Measurements from ENCODE around the gene BACH2. TPM values are rescaled to one million over a fixed set of nuclear protein-coding genes. Genes with fewer than 3 reads are reported as not detected.
A peak's percentile ranks its signal among the peaks of the same experiment; 100 is the strongest.

The BACH2 gene
- polyA plus RNA-seq, 1 donor from 2014 or later, result 21.2 TPM

GRCh38 chr6:90028066-90028778 is 268.4 kb downstream of the BACH2 start:
- H3K4me1 Mint-ChIP-seq, result peaks cover 36 to 41% (median 39%) of the 10 kb centered on the region in 3 donors
- H3K9me3 Mint-ChIP-seq, result no peaks in the 10 kb centered on the region
- no peaks in the 10 kb centered on the region for H3K27me3 Mint-ChIP-seq
- H3K27ac Mint-ChIP-seq, result peak overlapping the region in 2 of 3 donors; percentile 24 to 55
- H3K4me3 Mint-ChIP-seq, result no peak overlapping the region
- peaks cover 12% of the 10 kb centered on the region for H3K36me3 Mint-ChIP-seq

DNA sequence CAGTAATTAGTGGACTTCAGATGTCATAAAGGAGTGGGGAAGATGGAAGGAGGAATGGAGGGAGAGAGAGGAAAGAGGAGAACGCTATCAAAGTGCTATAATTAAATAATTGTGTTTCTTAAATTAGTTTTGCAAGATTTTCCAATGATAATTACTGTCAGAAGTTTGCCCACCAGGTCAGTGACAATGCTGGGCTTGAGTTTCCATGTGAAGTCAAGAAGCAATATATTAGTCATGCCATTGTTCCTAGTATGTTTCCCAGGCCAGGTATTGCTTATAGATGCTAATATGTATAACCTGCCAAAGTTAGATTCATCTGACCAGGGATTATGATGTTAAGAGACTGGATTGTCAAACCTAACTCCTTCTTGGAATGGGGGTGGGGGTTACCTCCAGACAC is 270.4 kb downstream of the BACH2 start:
- Mint-ChIP-seq H3K4me1 (peaks cover 36 to 44% (median 39%) of the 10 kb centered on the region in 3 donors), H3K4me3 (peak overlapping the region in 1 of 4 donors; percentile 6), H3K27me3 (no peaks in the 10 kb centered on the region), H3K9me3 (no peaks in the 10 kb centered on the region), H3K36me3 (peaks cover 12% of the 10 kb centered on the region), H3K27ac (peak overlapping the region in 1 of 3 donors; percentile 28)

GRCh38 chr6:90025523-90026061 is 271.1 kb downstream of the BACH2 start:
- H3K36me3 Mint-ChIP-seq, result peaks cover 13% of the 10 kb centered on the region
- H3K9me3 Mint-ChIP-seq, result no peaks in the 10 kb centered on the region
- peaks cover 38 to 46% (median 39%) of the 10 kb centered on the region in 3 donors for H3K4me1 Mint-ChIP-seq
- H3K27ac Mint-ChIP-seq, result peak overlapping the region in 2 of 3 donors; percentile 19 to 33
- no peaks in the 10 kb centered on the region for H3K27me3 Mint-ChIP-seq
- peak overlapping the region in 1 of 4 donors; percentile 6 for H3K4me3 Mint-ChIP-seq

DNA sequence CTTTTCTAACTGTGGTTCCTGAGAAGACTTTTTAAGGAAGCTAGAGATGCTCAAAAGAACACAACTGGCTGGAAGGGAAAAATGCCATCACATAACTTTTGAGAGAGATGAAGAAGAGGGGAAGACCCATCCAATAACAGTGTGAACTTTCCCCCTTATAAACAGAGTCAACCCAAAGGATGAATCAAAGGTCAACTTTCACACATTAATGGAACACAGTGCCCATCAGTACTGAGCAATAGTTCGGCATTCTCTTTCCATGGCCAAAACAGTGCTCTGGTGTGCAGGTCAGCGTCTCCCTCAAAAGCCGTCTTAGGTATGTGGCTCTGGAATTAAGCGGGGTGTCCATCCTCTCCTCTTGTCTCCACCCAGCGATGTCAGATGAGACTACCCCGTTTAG is 272.0 kb downstream of the BACH2 start:
- Mint-ChIP-seq H3K27ac (peak overlapping the region in 1 of 3 donors; percentile 51), H3K9me3 (no peaks in the 10 kb centered on the region)

GRCh38 chr6:90021711-90022110 is 274.9 kb downstream of the BACH2 start:
- Mint-ChIP-seq H3K27me3 (no peaks in the 10 kb centered on the region), H3K36me3 (peaks cover 7% of the 10 kb centered on the region), H3K27ac (no peak overlapping the region), H3K4me1 (peaks cover 27 to 33% (median 30%) of the 10 kb centered on the region in 3 donors), H3K4me3 (no peak overlapping the region), H3K9me3 (no peaks in the 10 kb centered on the region)

More for the DNA sequence above, 272.0 kb downstream of the BACH2 start:
- Mint-ChIP-seq H3K27me3 (no peaks in the 10 kb centered on the region), H3K4me1 (peaks cover 40 to 45% (median 44%) of the 10 kb centered on the region in 3 donors), H3K36me3 (peaks cover 12% of the 10 kb centered on the region), H3K4me3 (no peak overlapping the region)

DNA sequence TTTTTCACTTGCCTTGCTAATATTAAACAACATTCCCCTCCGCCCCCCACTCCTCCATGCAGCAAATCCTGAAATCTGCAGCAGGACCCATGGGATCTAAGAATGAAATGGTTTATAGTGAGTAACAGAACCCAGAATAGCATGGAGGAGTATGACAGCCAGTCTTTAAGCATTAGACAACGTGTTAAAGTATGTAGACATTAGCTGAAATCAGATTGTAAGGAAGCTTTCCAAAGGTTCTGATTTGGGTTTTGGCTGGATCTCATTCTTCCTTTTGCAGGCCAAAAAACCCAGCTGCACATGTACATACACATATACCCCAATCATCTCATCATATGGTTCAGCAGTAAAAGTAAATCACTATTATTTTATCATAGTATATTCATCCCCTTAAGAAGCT is 275.9 kb downstream of the BACH2 start:
- peak overlapping the region in 1 of 3 donors; percentile 26 for H3K27ac Mint-ChIP-seq

GRCh38 chr6:90019216-90019615 is 277.4 kb downstream of the BACH2 start:
- Mint-ChIP-seq H3K9me3 (no peaks in the 10 kb centered on the region), H3K4me1 (peaks cover 14 to 19% (median 18%) of the 10 kb centered on the region in 3 donors), H3K36me3 (peaks cover 7% of the 10 kb centered on the region), H3K27me3 (no peaks in the 10 kb centered on the region), H3K27ac (peak overlapping the region in 1 of 3 donors; percentile 89), H3K4me3 (peak overlapping the region in 2 of 4 donors; percentile 47 to 49)

More for the DNA sequence above, 275.9 kb downstream of the BACH2 start:
- Mint-ChIP-seq H3K36me3 (peaks cover 9% of the 10 kb centered on the region), H3K4me3 (no peak overlapping the region), H3K4me1 (peaks cover 20 to 24% (median 23%) of the 10 kb centered on the region in 3 donors), H3K9me3 (no peaks in the 10 kb centered on the region), H3K27me3 (no peaks in the 10 kb centered on the region)

DNA sequence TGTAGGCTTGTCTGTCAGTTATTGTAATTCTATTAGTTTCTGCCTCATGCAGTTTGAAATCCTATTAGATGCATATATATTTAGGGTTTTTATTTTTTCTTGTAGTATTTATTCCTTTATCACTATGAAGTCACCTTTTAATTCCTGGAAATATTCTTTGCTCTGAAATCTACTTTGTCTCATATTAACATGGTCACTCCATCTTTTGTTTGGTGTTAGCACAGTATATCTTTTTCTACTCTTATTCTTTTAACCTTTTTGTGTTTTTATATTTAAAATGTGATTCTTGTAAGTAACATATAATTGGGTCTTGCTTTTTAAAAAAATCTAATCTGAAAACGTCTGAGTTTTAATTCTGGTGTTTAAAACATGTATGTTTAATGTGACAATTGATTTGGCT is 280.8 kb downstream of the BACH2 start:
- no peak overlapping the region for H3K4me3 Mint-ChIP-seq
- peaks cover 2% of the 10 kb centered on the region for H3K36me3 Mint-ChIP-seq
- H3K27ac Mint-ChIP-seq, result no peak overlapping the region
- H3K4me1 Mint-ChIP-seq, result peaks cover 10 to 21% (median 18%) of the 10 kb centered on the region in 3 donors
- no peaks in the 10 kb centered on the region for H3K9me3 Mint-ChIP-seq
- H3K27me3 Mint-ChIP-seq, result no peaks in the 10 kb centered on the region

DNA sequence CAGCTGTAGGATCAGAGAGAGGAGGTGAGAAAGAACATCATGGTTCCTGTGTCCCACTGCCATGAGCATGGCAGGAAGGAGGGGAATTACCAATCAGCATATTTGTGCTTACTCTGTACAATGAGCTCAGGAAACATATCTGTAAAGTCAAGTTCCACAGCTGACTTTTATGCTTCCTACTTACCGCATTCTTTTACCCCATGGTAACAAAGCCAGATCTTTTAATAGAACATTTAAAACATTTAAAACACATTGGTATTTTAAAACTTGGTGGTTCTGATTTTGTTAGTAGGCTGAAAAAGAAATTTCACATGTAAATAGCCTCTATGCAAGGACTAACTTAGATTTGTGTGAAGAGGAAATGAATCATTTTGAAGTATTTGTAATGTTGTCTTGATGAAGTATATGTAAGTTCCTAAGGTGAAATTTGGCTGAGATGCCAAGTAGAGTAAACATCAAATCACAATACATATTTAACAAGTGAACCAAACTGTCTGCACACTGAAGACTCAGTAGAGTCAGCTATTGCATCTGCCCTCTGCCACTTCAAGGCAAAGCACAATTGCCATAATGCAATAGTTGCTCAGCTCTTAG is 287.6 kb downstream of the BACH2 start:
- Mint-ChIP-seq H3K27me3 (no peaks in the 10 kb centered on the region), H3K4me1 (peaks cover 15 to 28% (median 18%) of the 10 kb centered on the region in 3 donors), H3K9me3 (no peaks in the 10 kb centered on the region), H3K4me3 (peak overlapping the region in 1 of 4 donors; percentile 10), H3K27ac (peak overlapping the region in 1 of 3 donors; percentile 80), H3K36me3 (peaks cover 9% of the 10 kb centered on the region)

DNA sequence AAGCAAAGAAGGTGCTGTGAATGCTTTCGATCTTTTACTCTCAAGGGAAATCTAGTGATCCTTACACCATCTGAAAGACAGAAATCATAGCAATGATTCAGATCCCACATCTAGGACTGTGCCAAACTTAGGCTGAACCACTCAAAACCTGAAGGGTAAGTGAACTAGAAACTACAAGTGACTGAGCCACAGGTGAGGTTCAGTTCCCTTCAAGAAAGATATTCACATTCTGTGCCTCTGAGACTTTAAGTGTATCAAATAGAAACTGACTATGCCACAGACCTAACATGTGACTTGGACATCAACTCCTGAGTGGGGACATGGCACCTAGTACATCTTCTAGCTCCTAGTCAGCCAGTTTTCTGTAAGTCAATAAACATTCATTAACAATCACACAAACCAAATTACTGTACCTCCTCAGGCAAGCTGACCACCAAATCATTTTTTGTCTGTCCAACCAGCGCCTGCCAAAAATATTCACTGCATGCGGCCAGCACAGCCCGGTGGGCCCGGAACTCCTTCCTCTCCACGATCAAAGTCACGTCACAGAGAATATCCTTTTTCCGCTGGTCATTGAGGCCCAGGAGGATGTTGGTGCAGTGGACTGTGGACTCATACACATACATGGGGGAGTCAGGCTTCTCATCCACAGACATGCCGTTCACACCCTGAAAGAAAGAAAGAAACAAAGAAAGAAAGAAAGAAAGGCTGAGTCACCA is 288.3 kb downstream of the BACH2 start:
- Mint-ChIP-seq H3K4me1 (peaks cover 15 to 28% (median 18%) of the 10 kb centered on the region in 3 donors), H3K9me3 (no peaks in the 10 kb centered on the region), H3K4me3 (peak overlapping the region in 1 of 4 donors; percentile 10), H3K27ac (peak overlapping the region in 1 of 3 donors; percentile 80), H3K27me3 (no peaks in the 10 kb centered on the region), H3K36me3 (peaks cover 9% of the 10 kb centered on the region)

DNA sequence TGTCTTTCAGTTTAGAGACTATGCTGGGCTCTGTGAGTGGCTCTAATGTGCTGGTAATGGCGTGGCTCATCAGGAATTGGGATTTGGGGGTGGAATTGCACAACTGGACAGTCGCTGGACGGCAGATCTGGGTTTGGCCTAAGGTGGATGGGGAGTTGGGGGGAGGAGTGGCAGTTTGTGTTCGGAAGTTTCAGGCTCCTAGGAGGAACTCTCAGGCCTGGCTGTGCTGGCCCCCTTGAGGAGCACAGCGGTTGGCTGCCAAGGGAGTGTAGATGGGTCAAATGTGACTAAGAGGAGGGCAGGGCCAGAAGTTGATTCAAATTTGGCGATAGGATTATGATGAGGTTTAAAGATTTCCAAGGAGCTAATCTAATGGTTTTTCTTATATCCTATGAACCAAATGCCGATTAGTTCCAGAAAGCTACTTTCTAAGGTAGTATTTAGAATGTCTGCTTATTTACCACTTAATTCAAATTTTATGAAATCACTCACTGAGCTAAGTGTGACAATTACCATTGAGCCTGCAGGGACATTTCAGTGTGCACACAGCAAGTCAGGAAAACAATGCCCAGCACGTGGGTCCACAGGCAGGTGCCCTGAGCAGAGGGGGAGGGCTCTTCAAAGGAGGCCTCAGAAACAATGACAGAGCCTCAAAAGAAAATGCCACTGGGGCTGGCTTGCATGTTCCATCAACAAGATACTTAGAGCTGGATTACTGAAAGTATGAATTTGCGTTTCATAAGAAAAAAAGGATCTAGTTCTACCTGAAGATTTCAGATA is 291.4 kb downstream of the BACH2 start:
- H3K27me3 Mint-ChIP-seq, result no peaks in the 10 kb centered on the region
- peak overlapping the region in 1 of 3 donors; percentile 5 for H3K27ac Mint-ChIP-seq
- no peak overlapping the region for H3K4me3 Mint-ChIP-seq
- H3K36me3 Mint-ChIP-seq, result peaks cover 13% of the 10 kb centered on the region
- H3K9me3 Mint-ChIP-seq, result no peaks in the 10 kb centered on the region
- peaks cover 15 to 22% (median 18%) of the 10 kb centered on the region in 3 donors for H3K4me1 Mint-ChIP-seq

GRCh38 chr6:90004511-90004910 is 292.1 kb downstream of the BACH2 start:
- no peaks in the 10 kb centered on the region for H3K9me3 Mint-ChIP-seq
- H3K4me3 Mint-ChIP-seq, result no peak overlapping the region
- H3K27ac Mint-ChIP-seq, result no peak overlapping the region

GRCh38 chr6:90003941-90004340 is 292.7 kb downstream of the BACH2 start:
- Mint-ChIP-seq H3K27ac (no peak overlapping the region), H3K4me1 (peaks cover 6 to 18% (median 11%) of the 10 kb centered on the region in 3 donors), H3K27me3 (no peaks in the 10 kb centered on the region), H3K9me3 (no peaks in the 10 kb centered on the region), H3K4me3 (no peak overlapping the region), H3K36me3 (peaks cover 9% of the 10 kb centered on the region)

More at GRCh38 chr6:90004511-90004910, 292.1 kb downstream of the BACH2 start:
- Mint-ChIP-seq H3K27me3 (no peaks in the 10 kb centered on the region), H3K4me1 (peaks cover 12 to 22% (median 16%) of the 10 kb centered on the region in 3 donors), H3K36me3 (peaks cover 14% of the 10 kb centered on the region)
